Psoas muscle (tissue), 8 donors: ENCODE results near the gene CLCNKB. TPM values are rescaled to one million over a fixed set of nuclear protein-coding genes. Genes with fewer than 3 reads are reported as not detected.
A peak's percentile ranks its signal among the peaks of the same experiment; 100 is the strongest.

Experiments used
- ATAC-seq, 4 donors: fragments of 200-7000 bp; cut with Tn5 transposase; one replicate each; pipeline ENCODE4 v1.9.1; 2020; ENCODE audit warnings: moderate library complexity in 3 of 4, mild to moderate bottlenecking in 2 of 4
- DNase-seq, 2 donors: peaks; one replicate each; pipeline ENCODE4 v3.0.0-alpha.2; 2020
- H3K27ac ChIP-seq: fragments of 200-600 bp; one replicate; pipeline ENCODE4 v1.8.0; 2022
- H3K27me3 ChIP-seq, 3 donors: fragments of 200-600 bp in 1 of 3; one replicate each; pipeline versions ENCODE4 v1.6.1 to v1.8.0; 2013 to 2022; ENCODE audit warnings: low read length in 2 of 3, mild to moderate bottlenecking in 2 of 3, moderate library complexity in 1 of 3; ENCODE audit not compliant: insufficient read depth in 3 of 3
- H3K36me3 ChIP-seq, 2 donors: fragments of 200-600 bp in 1 of 2; one replicate each; pipeline versions ENCODE4 v1.6.1 to v1.8.0; 2013 to 2022; ENCODE audit warnings: low read depth in 1 of 2, mild to moderate bottlenecking in 1 of 2, moderate library complexity in 1 of 2; ENCODE audit not compliant: insufficient read depth in 1 of 2
- H3K4me1 ChIP-seq: fragments of 200-600 bp; one replicate; pipeline ENCODE4 v1.8.0; 2022
- H3K4me3 ChIP-seq: fragments of 200-600 bp; one replicate; pipeline ENCODE4 v1.8.0; 2022; ENCODE audit warnings: mild to moderate bottlenecking
- H3K9me3 ChIP-seq: fragments of 200-600 bp; one replicate; pipeline ENCODE4 v1.8.0; 2022
- CTCF ChIP-seq: fragments of 200-600 bp; IDR thresholded peaks from one replicate; pipeline ENCODE4 v1.8.0; 2022; ENCODE audit warnings: antibody characterized with exemption
- WGBS, 3 donors: extraction: QIAGEN DNeasy Blood & Tissue Kit; methylation state at CpG; one replicate each; pipeline versions ENCODE4 v1.1.6 to v1.1.7; 2013; 5-methylcytosine and 5-hydroxymethylcytosine counted together
- intact Hi-C, 2 donors: fragments of 100-400 bp; cut with DNase I; formaldehyde crosslinking; loops; one replicate each; pipeline versions ENCODE4 v1.11.0 to v1.14.2; 2022
- polyA plus RNA-seq, 3 donors: library from polyadenylated mRNA; stranded (reverse); fragments of 200-250 nt; gene quantifications; one replicate each; pipeline ENCODE4 v1.2.3, GENCODE V29; 2013
- total RNA-seq, 4 donors: library from RNA; stranded (reverse); fragmentation: NEBNext Ultra II Directional in 2 of 4; extraction: Animal tissue kit (Norgen Biotek cat#: 25700) in 2 of 4; gene quantifications; one replicate each; pipeline versions ENCODE4 v1.2.1 to v1.2.4, GENCODE V29; 2021 to 2023
- donor health status: healthy with polysubstance abuse.
- donor health status: DM: no; HTN: no; CAD: no; lungs with moderate emphysema.
- donor health status: Bipolar disorder and iron deficiency.
- donor health status: healthy.
- donor health status: DM: yes; HTN: yes; CAD: no.
- donor health status: DM: no; HTN: no; CAD: no.
- donor health status: DM: no; HTN: no; CAD: no.
- donor health status: DM: yes; HTN: yes; CAD: no.

The CLCNKB gene
- total and polyA plus RNA-seq, 7 donors: 0.05 to 0.31 (median 0.30) TPM; not detected in 4

DNA sequence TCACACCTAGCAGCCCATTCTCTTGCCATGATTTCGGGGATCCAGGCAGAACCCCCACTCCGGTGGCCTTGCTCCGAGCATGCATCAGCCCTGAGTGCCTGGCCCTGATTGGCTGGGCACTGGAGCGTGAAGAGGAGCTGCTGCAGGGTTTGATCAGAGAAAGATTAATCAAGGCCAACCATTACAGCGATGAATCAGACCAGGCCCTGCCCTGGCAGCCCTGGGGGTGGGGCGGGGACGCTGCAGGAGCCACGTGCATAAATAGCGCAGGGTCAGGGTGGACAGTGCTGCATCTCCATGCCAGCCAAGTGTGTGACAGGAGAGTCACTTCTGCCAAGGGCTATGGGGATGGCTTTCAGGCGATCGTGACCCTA is 33.3 kb downstream of the CLCNKB start:
- ATAC-seq (peak; percentile 33 to 60 (median 48)), DNase-seq (peak; percentile 53 to 59)
- H3K36me3 ChIP-seq: no peaks in the 10 kb centered on the region
- peaks cover 0 to 18% (median 2%) of the 10 kb centered on the region in 3 donors for H3K27me3 ChIP-seq
- H3K27ac ChIP-seq: no peak overlapping the region
- no peak for TF ChIP-seq CTCF
- WGBS, 3 donors: 56 to 66% (median 65%) methylated on average over 10 to 11 of the region's 11 CpGs
- intact Hi-C loops: loop anchor here in 1 of 2 donors (5.0 kb wide), 1 partner anchor 165 kb away; no protein-coding TSS in a partner anchor
- H3K4me3 ChIP-seq: no peak overlapping the region
- no peaks in the 10 kb centered on the region for H3K4me1 ChIP-seq
- H3K9me3 ChIP-seq: no peaks in the 10 kb centered on the region

DNA sequence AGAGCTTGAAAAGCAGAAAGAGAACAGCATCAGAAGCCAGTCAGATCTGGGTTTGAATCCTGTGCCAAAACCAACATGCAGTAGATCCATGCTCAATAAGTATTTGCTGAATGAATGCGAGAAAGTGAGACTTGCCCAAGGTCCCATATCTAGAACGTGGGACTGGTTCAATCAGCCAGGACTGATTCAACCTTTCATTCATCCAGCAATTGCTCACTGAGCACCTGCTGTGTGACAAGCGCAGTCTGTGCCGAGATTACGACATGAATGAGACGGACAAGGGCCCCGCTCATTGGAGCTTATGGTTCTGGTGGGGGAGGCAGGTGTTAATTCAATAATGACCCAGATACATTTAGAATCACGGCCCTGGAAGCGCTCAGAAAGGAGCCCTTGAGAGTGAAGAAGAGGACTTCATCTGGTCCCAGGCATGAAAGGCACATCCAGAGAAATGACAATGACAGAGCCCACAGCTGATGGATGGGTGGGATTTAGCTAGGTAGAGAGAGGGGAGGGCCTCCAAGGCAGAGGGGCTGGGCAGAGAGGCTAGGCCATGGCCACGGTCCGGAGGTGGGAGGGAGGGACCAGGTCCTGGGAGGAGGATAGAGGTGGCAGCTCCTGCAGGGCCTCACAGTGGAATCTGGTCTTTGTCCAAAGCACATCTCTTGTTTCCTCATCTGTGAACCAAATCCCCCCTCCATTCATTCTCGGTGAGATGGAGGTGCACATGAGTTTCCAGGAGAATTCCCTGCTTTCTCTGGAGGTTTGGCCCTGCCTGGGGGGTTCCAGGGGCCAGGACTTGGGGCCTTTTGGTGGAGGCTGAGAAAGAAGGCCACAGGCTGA is 34.0 kb downstream of the CLCNKB start:
- peaks cover 0 to 12% (median 2%) of the 10 kb centered on the region in 3 donors for H3K27me3 ChIP-seq
- ATAC-seq: no peak
- no peak overlapping the region for H3K4me3 ChIP-seq
- 69 to 86% (median 80%) methylated on average over 12 of the region's 12 CpGs for WGBS, 3 donors
- peak in 1 of 2 donors; percentile 40 for DNase-seq
- H3K9me3 ChIP-seq: no peaks in the 10 kb centered on the region
- intact Hi-C loops: loop anchor here in 1 of 2 donors (2.0 to 5.0 kb wide), 2 partner anchors 109 to 165 kb away; no protein-coding TSS in a partner anchor
- no peaks in the 10 kb centered on the region for H3K4me1 ChIP-seq
- H3K36me3 ChIP-seq: no peaks in the 10 kb centered on the region
- H3K27ac ChIP-seq: no peak overlapping the region
- TF ChIP-seq CTCF: no peak

DNA sequence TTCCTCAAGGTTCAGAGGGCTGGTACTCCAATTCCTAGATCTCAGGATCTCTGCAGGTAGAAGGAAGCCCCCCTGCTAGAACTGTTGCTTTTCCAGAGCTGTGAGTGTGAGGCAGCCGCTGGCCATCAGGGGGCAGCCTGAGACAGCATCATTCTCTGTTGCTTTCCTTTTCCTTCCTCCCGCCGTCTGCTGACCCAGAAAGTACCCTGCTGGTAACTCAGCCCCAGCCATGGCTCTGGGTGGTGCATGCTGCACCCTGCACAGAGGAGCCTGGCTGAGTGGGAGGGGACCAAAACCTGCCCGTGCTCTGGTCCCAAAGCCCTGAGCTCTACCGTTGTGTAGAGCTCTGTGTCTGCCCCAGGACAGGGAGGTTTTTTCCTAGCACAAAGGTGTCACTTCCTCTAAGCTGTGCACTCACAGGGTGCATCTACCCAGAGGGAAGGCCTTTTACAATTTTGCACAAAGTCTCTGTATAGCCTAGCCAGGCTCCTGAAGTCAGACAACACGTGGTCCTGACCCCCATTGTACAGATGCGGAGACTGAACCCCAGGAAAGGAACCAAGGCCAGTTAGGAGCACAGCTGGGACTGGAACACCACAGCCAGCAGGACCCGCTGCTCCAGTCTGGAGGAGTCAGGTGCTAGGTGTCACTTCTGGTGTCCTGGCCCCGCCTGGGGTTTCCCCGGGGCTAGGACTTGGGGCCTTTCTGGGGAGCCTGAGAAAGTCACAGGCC is 35.5 kb downstream of the CLCNKB start:
- intact Hi-C loops: loop anchor here (1.0 to 5.0 kb wide), 4 partner anchors 108 to 169 kb away; no protein-coding TSS in a partner anchor

More for the DNA sequence above, 35.5 kb downstream of the CLCNKB start:
- H3K4me1 ChIP-seq: no peaks in the 10 kb centered on the region
- H3K4me3 ChIP-seq: no peak overlapping the region
- ATAC-seq (peak; percentile 64 to 76 (median 71)), DNase-seq (peak; percentile 78 to 84)
- no peaks in the 10 kb centered on the region for H3K9me3 ChIP-seq
- H3K27me3 ChIP-seq: peaks cover 0 to under 1% (median 0%) of the 10 kb centered on the region in 3 donors
- peak; percentile 86 for TF ChIP-seq CTCF
- no peak overlapping the region for H3K27ac ChIP-seq
- 36 to 39% (median 37%) methylated on average over 10 of the region's 10 CpGs for WGBS, 3 donors
- H3K36me3 ChIP-seq: no peaks in the 10 kb centered on the region
